Duodenal mucosa (tissue), 2 donors: ENCODE results near the gene GPRC5A.

Experiments used
- H3K27ac ChIP-seq: one replicate; pipeline ENCODE4 v1.7.0; 2013; ENCODE audit warnings: low read depth, low read length
- H3K27me3 ChIP-seq, 2 donors: one replicate each; pipeline ENCODE4 v1.7.0; 2013; ENCODE audit warnings: low read length in 2 of 2, control low read depth in 1 of 2; ENCODE audit not compliant: insufficient read depth in 2 of 2, control insufficient read depth in 1 of 2
- H3K36me3 ChIP-seq, 2 donors: one replicate each; pipeline ENCODE4 v1.7.0; 2013; ENCODE audit warnings: low read length in 2 of 2, control low read depth in 1 of 2; ENCODE audit not compliant: insufficient read depth in 2 of 2, control insufficient read depth in 1 of 2
- H3K4me1 ChIP-seq, 2 donors: one replicate each; pipeline ENCODE4 v1.7.0; 2013; ENCODE audit warnings: low read length in 2 of 2, control low read depth in 1 of 2; ENCODE audit not compliant: insufficient read depth in 2 of 2, control insufficient read depth in 1 of 2
- H3K4me3 ChIP-seq, 2 donors: one replicate each; pipeline ENCODE4 v1.7.0; 2013; ENCODE audit warnings: low read length in 2 of 2, low read depth in 1 of 2
- H3K9ac ChIP-seq, 2 donors: one replicate each; pipeline ENCODE4 v1.7.0; 2013; ENCODE audit warnings: low read length in 2 of 2, low read depth in 1 of 2
- H3K9me3 ChIP-seq, 2 donors: one replicate each; pipeline ENCODE4 v1.7.0; 2013; ENCODE audit warnings: low read length in 2 of 2, control low read depth in 1 of 2; ENCODE audit not compliant: control insufficient read depth in 1 of 2

Gene GPRC5A

DNA sequence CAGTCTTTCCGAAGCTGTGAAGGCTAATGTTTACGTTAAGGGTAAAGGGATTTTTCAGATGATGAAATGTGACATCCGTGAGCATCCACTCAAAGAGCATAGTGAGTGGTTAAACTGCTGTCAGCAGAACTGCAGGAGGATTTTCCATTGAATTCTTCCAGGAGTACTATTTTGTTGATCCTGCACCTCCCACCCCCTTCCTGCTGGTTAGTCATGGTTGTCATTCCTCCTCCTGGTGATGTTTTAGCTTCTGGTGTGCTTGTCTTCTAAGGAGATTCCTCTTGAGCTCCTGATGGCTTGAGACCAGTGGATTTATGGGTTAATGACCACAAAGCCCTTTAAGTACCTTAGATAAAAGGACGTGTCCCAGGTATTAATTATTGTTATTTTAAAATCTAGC lies 63.0 kb downstream of the GPRC5A start:
- Histone ChIP-seq H3K9ac (no peak overlapping the region), H3K27ac (no peak overlapping the region), H3K4me3 (no peak overlapping the region), H3K27me3 (no peaks in the 10 kb centered on the region), H3K36me3 (peaks cover 0 to 4% of the 10 kb centered on the region in 2 donors), H3K9me3 (no peaks in the 10 kb centered on the region), H3K4me1 (peaks cover 13 to 17% of the 10 kb centered on the region in 2 donors)

DNA sequence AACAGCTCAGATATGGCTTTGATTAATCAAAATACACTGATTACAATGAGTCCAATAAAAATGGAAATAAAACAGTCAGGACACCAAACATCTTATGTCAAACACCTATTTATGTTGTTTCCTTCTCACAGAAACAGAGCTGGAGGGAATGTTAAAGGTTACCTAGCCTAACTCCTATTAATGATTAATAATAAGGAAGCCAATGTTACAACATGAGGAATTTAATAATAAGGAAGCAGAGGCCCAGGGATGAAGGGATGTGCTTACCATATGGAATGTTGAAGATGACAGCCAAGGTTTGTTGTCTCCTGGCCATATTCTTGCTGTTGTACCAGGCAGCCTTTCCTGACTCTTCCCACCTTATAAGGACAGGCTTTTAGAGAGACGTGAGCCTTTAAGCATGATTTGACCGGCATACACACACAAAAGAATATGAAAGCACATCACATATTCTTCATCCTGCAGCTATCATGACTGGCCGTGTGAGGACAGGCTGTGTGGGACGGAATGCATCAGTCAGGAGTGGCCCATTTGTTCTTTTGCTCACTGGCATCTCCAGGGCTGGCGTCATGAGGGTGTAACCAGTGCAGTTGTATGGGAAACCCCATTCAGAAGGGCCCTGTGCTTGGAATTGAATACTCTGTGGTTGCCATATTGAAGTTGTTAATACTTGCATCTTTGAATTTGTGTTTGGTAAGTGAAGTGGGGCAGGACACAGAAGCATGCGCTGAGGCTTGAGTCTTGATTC lies 63.7 kb downstream of the GPRC5A start:
- Histone ChIP-seq H3K9ac (no peak overlapping the region), H3K27ac (no peak overlapping the region), H3K9me3 (no peaks in the 10 kb centered on the region), H3K4me3 (no peak overlapping the region), H3K27me3 (no peaks in the 10 kb centered on the region), H3K4me1 (peaks cover 13 to 17% of the 10 kb centered on the region in 2 donors), H3K36me3 (no peaks in the 10 kb centered on the region)

DNA sequence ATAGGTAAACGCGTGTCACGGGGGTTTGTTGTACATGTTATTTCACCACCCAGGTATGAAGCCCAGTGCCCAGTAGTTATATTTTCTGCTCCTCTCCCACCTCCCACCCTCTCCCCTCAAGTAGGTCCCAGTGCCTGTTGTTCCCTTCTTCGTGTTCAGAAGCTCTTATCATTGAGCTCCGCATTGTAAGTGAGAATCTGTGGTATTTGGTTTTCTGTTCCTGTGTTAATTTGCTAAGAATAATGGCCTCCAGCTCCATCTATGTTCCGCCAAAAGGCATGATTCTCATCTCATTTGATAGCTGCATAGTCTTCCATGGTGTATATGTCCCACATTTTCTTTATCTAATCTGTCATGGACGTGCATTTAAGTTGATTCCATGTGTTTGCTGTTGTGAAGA lies 67.5 kb downstream of the GPRC5A start:
- Histone ChIP-seq H3K27ac (no peak overlapping the region), H3K36me3 (no peaks in the 10 kb centered on the region), H3K27me3 (no peaks in the 10 kb centered on the region), H3K4me1 (peaks cover 13 to 17% of the 10 kb centered on the region in 2 donors), H3K9ac (no peak overlapping the region), H3K9me3 (no peaks in the 10 kb centered on the region), H3K4me3 (no peak overlapping the region)

DNA sequence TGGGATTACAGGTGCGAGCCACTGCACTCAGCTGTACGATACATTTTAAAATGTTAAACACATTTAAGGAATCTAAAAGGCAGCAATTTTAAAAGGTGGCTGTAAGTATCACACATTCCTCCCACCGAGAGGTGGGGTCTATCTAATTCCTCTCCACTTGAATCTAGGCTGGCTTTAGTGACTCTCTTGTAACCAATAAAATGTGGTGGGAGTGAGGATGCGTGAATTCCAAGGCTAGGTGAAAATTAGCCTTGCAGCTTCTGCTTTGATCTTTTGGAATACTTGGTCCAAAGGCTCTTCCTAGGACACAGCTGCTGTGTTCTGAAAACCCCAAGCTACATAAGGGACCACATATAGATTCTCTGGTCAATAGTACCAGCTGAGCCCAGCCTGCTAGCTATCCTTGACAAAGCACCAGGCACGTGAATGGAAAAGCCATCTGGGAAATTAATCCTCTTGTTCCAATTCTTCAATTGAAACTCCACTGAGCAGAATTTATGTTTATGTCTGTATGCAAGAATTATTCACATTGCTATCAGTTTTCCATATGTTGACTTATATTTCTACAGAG lies 69.4 kb downstream of the GPRC5A start:
- Histone ChIP-seq H3K27me3 (no peaks in the 10 kb centered on the region), H3K4me1 (no peaks in the 10 kb centered on the region), H3K4me3 (no peak overlapping the region), H3K27ac (no peak overlapping the region), H3K9ac (no peak overlapping the region), H3K36me3 (no peaks in the 10 kb centered on the region), H3K9me3 (no peaks in the 10 kb centered on the region)

DNA sequence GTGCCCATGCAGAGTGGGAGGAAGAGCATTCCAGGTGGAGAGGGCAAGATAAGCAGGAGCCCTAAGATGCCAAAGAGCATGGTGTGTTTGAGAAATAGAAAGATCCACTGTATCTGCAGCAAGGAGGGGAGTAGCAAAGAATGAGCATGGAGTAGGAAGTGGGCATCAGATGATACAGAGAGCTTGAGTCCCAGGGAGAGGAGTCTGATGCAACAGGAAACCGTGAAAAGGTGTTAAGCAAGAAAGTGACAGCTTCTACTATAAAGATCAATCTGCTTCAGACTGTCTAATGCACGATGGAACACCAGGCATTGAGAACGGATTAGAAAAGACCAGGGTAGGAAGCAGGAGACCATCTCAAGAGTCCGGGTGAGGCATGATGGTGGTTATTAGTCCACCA lies 72.9 kb downstream of the GPRC5A start:
- peaks cover 5 to 19% of the 10 kb centered on the region in 2 donors for H3K36me3 ChIP-seq
- no peaks in the 10 kb centered on the region for H3K4me1 ChIP-seq
- no peak overlapping the region for H3K9ac ChIP-seq
- H3K27me3 ChIP-seq: no peaks in the 10 kb centered on the region
- H3K9me3 ChIP-seq: no peaks in the 10 kb centered on the region
- no peak overlapping the region for H3K4me3 ChIP-seq
- no peak overlapping the region for H3K27ac ChIP-seq

DNA sequence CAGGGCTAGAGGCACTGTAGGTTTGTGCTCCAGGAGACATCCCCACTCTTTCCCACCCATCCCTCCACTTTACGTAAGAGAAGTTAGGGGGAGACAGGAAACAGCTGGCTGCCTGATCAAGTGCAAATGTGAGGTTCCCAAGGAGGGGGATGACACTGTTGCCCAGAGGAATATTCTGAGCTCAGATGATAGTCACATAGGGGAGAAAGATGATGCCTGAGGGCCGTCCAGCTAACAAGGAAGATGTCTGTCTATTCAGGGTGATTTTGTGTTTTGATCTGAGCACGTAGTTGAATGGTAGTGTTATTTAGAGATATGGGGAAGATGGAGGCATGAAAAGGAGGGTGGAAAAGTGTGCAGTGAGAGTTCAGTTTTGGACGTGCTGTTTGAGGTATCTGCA lies 74.5 kb downstream of the GPRC5A start:
- H3K4me3 ChIP-seq: no peak overlapping the region
- H3K27me3 ChIP-seq: no peaks in the 10 kb centered on the region
- no peaks in the 10 kb centered on the region for H3K9me3 ChIP-seq
- no peaks in the 10 kb centered on the region for H3K4me1 ChIP-seq
- H3K27ac ChIP-seq: no peak overlapping the region
- peaks cover 5 to 29% of the 10 kb centered on the region in 2 donors for H3K36me3 ChIP-seq
- no peak overlapping the region for H3K9ac ChIP-seq
